Forelimb muscle (tissue), 1 donor: Measurements from ENCODE around the gene HOXA1. TPM values are rescaled to one million over a fixed set of nuclear protein-coding genes. Genes with fewer than 3 reads are reported as not detected.

Experiments
- DNase-seq: peaks from one replicate; pipeline ENCODE4 v3.0.0-alpha.2; 2013; ENCODE audit warnings: low read depth
- polyA plus RNA-seq: library from polyadenylated mRNA; unstranded; fragments of 120-200 nt; gene quantifications from one replicate; pipeline ENCODE4 v1.2.1, GENCODE V29; 2013; ENCODE audit not compliant: insufficient read length

HOXA1 gene
- polyA plus RNA-seq, 1 donor: 0.77 TPM

GRCh38 chr7:27116962-27117886 lies 21.4 kb upstream of the HOXA1 start:
- DNase-seq: no peak

- DNase-seq: no peak
Measured at GRCh38 chr7:27116031-27116961, 20.5 kb upstream of the HOXA1 start.

- no peak for DNase-seq
Measured at GRCh38 chr7:27115221-27116026, 19.6 kb upstream of the HOXA1 start.

- DNase-seq: no peak
Measured at GRCh38 chr7:27114881-27115220, 19.1 kb upstream of the HOXA1 start.

- DNase-seq: no peak
Measured at GRCh38 chr7:27113991-27114769, 18.4 kb upstream of the HOXA1 start.

- no peak for DNase-seq
Measured at GRCh38 chr7:27112955-27113949, 17.5 kb upstream of the HOXA1 start.

GRCh38 chr7:27112361-27112760 lies 16.6 kb upstream of the HOXA1 start:
- no peak for DNase-seq

GRCh38 chr7:27111751-27112277 lies 16.0 kb upstream of the HOXA1 start:
- no peak for DNase-seq

GRCh38 chr7:27111042-27111750 lies 15.4 kb upstream of the HOXA1 start:
- no peak for DNase-seq

GRCh38 chr7:27110186-27111031 lies 14.6 kb upstream of the HOXA1 start:
- no peak for DNase-seq

- DNase-seq: no peak
Measured at GRCh38 chr7:27109466-27110185, 13.8 kb upstream of the HOXA1 start.

- no peak for DNase-seq
Measured at GRCh38 chr7:27108390-27109127, 12.8 kb upstream of the HOXA1 start.

- DNase-seq: no peak
Measured at GRCh38 chr7:27107391-27108381, 11.9 kb upstream of the HOXA1 start.

- no peak for DNase-seq
Measured at GRCh38 chr7:27106901-27107240, 11.1 kb upstream of the HOXA1 start.

- DNase-seq: no peak
Measured at GRCh38 chr7:27106181-27106900, 10.5 kb upstream of the HOXA1 start.
